ENCODE results near the gene FOXJ3. TPM values are rescaled to one million over a fixed set of nuclear protein-coding genes. Genes with fewer than 3 reads are reported as not detected.
A peak's percentile ranks its signal among the peaks of the same experiment; 100 is the strongest.

Gene FOXJ3
- total RNA-seq, 1 donor from 2014 or later = 36.7 TPM

DNA sequence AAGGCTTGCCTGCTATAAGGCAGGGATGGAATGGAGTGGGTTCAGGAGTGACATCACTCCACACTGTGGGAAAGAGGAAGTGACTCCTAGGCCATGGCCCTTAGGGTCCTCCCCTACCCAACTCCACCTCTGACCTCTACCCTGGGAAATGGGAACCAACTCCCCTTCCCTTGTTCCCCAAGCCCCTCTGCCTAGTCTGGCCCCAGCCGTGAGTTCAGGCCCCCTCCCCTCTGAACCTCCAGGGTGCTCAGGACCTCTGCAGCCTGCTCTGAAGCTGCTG is 166.7 kb downstream of the FOXJ3 start:
- DNase-seq (ENCODE audit: low read depth) = no peak

DNA sequence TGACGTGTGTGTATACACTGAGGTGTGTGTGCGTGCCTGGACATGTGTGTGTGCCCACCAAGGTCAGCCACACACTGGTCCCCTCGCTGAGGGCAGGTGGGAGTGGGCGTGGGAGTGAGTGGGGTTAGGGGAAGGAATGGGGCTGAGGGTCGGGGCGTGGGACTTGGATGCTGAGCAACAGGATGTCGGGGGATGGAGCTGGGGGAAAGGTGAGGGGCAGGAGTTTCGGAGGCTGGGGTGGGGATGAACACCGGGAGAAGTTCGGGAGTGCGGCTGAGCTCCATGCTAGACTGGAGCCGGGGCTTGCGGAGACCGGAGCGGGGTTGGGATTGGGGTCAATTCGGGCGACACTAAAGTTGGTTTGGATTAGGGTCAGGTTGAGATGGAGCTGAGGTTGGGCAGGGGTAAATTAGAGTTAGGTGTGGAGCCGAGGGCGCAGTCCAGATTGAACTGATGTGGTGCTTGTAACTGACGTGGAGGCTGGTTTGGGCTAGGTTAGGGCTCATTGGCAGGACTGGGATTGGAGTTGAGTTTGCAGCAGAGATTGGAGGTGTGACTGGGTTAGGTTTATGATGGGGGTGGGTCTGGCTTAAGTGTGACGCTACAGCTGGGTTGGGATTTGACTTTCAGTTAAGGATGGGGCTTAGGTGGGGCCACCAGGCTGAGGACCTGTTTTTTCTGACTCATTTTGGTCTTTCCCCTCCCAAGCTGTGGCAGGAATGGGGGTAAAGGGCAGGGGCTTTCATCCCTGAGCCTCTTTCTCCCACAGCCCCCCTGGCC is 167.2 kb downstream of the FOXJ3 start:
- DNase-seq (ENCODE audit: low read depth) = no peak

DNA sequence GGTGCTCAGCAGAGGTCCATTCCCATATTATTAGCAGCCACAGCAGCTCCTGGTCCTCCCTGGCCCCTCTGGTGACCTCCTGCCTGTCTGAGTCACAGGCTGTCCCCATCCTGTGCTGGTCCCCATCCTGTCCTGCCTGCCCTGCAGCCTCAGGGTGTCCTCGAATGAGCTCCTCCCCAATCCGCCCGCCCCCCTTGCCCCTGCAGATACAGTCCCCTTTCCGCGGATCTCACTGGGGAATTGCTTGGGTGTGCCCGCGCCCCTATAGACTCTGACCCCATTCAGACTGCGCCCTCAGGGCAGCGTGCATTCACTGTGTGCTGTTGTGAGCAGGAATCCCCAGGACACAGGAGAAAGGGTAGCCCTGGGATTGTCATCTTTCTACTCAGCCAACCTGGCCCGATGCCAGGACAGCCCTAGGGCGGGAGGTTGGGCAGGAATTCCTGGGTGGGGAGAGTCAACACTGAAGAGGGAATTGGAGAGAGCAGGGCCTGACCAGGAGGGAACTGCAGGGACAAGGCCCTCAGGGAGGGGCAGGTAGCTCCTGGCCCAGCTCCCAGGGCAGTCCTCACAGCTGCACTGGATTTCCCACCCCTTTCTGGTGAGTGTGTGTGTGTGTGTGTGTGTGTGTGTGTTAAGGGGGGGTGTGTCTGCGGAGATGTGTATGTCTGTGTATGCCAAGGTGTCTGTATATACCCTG is 169.4 kb downstream of the FOXJ3 start:
- DNase-seq (ENCODE audit: low read depth) = peak; percentile 78

DNA sequence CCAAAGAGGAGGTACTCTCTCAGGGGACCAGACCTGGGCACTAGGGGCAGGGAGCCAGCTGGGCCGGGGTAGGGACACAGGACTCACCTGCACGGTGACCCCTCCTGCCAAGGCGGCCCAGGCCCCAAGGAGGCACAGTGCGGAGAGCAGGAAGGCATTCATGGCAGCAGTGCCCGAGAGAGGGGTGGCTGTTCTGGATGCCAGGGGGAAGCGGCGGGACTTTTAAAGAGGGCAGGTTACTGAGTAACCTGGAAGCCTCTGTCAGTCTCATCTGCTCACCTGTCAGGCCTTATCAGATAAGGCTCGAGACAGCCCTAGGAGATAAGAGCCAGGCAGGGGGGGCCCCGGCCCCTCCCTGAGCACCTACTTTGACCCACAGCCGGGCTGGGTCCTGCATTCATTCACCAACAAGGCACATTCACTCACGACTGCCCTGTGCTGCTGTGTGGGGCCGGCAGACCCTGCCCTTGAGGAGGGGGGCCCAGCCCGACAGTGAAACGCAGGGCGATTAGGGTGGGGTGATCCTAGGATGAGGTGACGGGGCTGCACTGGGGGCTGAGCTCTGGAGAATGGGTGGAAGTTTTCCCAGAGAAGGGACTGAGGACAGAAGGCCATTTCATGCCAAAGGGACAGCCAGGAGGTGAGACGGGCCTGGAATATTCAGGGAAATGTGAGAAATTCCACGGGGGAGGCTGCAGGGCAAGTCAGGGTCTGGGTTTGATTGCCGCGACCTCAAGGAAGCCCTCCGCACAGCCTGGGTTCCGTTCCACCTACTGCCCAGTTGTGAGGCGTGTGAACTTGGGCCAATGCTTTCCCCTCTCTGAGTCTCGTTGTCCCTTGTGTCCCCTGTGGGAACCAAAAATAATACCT is 170.2 kb downstream of the FOXJ3 start, which contains the start of gene GUCA2A:
Gene GUCA2A, minus strand, starts transcription at position 195 of the 870 bp plus-strand sequence. Its CDS starts 33 bp downstream, at position 162.
- no peak for DNase-seq (ENCODE audit: low read depth)

DNA sequence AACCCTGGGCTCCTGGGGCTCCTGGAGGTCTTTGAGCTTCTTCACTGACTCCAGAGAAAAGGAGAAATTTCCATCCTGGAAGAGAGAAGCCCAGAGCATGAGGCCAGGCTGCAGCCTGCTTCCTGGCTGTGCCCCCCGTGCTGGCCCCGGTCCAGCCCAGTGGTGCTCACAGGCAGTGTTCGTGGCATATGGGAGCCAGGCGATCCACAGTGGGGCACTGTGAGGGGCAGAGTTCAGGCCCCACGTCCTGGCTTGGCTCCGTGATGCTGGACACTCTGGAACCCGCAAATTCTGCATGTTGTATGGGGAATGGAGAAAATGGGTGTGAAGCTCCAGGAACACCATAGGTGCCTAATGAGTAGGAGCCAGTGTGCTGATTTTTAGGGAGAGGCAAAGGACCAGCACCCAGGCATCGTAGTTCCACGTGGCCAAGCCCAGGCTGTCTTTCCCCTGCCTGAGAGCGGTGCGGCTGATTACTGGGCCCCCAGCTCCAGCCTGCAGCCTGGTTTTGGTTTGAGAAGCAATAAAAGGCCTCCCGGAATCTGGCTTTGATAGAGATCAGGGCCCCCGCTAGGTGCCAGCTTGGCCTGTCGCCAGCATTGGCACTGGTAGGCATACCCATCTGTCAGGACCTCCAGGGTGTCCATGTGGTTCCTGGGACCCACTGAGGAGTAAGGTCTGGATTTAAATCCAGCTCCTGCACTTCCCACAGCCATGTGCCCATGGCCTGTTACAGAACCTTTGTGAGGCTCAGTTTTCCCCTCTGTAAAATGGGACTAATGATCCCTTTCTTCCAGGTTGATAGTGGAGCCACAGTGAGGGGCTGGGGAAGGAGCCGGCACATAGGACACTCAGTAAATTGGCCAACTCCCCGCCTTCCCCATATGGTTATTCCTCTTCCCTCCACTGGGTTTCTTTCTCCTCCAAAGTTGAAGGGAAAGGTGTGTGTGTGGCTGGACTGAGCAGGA is 171.2 kb downstream of the FOXJ3 start:
- no peak for DNase-seq (ENCODE audit: low read depth)

DNA sequence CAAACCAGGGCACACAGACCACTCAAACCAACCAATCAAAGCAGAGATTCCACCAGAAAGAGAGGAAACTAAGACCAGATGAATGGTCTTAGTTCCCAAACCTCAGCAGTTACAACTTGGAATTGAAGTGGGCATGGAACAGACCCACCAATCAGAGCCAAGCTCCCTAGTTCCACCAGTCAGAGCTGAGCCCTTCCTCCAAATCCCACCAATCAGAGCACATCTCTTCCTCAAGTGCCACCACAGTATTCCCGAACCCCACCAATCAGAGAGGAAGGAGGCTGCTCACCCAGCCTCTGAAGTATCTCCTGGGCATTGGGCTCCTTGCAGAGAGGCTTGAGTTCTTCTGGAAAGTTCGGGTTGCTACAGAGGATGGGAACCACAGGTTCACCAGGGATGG is 171.9 kb downstream of the FOXJ3 start:
- DNase-seq (ENCODE audit: low read depth) = no peak

DNA sequence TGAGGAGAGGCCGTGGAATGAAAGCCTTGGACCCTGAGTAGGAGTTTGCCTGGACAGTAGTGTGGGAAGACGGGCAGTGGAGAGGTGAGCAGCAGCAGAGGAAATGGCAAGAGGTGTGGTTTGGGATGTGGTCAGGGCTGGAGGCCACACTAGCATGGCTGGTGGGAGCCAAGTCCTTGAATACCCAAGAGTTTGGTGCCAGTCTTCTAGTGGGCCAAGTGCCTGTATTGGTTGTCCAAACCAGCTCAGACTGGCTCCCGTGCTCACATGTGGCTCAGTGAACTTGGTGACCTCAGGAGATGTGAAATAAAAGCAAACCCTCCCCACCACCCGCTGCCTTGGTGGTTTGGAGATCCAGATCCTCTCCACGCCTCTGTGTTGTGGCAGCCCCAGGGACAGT is 172.9 kb downstream of the FOXJ3 start:
- no peak for DNase-seq (ENCODE audit: low read depth)

DNA sequence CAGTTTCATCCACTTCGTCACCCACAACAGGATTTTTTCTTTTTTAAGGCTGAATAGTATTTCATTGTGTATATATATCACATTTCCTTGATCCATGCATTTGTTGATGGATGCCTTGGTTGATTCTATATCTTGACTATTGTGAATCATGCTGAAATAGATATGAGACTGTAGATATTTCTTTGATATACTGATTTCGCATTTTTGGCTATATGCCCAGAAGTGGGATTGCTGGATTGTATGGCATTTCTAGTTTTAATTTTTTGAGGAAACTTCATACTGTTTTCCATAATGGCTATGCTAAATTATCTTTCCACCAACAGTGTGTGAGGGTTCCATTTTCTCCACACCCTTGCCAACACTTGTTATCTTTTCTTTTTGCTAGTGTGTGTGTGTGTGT is 176.8 kb downstream of the FOXJ3 start:
- DNase-seq (ENCODE audit: low read depth) = no peak

DNA sequence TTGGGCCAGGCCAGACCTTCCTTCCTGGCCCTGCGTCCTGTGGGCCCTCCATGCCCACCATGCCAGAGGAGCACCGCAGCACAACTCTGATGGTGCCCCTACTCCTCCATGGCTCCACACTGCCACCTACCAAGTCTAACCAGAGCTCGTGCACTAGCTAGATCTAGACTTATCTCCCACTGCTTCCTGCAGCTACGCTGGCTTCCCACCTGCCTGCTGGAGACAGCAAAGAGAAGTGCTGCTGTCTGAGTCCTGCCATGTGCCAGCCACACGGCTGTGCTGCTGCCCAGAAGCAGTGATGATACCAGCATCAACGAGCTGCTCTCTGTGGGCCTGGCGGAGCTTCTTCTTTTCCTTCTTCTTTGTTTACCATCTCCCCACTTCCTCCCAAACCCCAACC is 177.4 kb downstream of the FOXJ3 start:
- DNase-seq (ENCODE audit: low read depth) = no peak

DNA sequence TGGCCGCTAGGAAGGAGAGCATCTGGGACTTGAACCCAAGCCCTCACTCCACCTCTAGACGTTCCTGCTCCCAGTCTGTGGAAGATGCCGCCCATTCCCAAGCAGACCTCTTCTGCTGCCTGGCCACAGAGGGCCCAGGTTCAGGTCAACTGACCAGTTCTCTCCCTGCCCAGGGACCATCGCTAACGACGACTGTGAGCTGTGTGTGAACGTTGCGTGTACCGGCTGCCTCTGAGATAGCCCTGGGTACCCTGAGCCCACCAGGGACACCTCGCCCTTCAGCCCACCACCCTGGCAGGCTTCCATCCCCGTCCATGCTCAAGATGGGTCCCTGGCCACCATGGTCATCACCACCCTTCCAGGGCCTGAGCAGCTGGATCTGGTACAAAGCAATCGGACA is 179.7 kb downstream of the FOXJ3 start:
- DNase-seq (ENCODE audit: low read depth) = no peak

DNA sequence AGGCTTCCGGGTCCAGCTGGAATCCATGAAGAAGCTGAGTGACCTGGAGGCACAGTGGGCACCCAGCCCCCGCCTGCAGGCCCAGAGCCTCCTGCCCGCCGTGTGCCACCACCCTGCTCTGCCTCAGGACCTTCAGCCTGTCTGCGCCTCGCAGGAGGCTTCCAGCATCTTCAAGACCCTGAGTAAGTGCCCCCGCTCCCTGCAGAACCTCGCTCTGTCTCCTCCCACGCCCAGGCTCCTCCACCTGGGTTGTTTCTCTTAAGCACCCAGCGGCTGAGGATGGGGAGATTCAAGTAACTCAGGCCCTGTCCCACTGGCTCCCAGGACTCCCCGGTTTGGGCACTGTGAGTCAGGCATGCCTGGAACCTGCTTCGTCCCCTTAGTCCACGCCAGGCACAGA is 180.3 kb downstream of the FOXJ3 start:
- DNase-seq (ENCODE audit: low read depth) = no peak

DNA sequence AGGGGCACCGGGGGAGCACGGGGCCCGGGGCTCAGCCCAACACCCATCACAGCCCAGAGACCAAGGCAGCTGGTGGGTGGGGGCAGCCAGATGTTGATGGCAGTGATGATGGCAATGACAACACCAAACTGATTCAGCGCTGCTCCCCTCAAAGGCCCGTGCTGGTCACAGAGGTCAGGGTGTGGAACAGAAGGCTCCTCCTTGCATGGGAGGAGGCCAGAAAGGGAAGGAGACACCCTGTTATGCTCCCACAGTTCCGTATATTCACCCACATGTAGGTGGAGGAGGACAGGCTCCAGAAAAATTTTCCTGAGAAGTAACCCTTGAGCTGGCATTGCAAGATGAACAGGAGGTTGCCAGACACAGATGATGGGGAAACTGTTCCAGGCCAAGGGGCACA is 181.4 kb downstream of the FOXJ3 start:
- no peak for DNase-seq (ENCODE audit: low read depth)

DNA sequence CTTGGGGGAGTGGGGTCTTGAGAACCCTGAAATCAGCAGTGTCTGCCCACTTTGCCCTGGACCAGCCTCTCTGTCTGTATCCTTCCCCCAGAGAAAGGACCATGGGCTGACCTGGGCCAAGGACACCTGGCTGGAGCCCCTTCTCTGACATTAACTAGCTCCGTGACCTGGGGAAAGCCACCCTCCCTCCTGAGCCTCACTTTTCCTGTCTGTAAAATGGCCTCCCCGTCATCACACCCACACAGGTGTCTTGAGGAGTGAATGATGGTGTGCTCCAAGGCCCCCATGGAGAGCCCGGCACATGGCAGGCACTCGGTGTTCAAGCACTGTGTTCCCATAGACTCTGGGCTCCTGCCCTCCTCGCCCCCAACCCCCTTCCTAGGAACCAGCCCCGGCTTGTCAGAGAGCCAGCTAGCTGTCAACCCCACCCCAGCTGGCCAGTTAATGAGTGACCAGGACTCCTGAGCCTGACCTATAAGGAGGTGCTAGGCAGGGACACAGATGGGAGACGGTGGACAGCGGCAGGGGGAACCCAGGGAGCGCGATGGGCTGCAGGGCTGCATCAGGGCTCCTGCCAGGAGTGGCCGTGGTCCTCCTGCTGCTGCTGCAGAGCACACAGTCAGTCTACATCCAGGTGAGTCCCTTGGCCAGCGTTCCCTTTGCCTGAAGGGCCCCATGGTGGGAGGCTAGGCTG is 182.0 kb downstream of the FOXJ3 start, which contains the start of gene GUCA2B:
Gene GUCA2B, plus strand, starts transcription at position 504 of the 694 bp plus-strand sequence. Its CDS starts 41 bp downstream, at position 545.
- no peak for DNase-seq (ENCODE audit: low read depth)

DNA sequence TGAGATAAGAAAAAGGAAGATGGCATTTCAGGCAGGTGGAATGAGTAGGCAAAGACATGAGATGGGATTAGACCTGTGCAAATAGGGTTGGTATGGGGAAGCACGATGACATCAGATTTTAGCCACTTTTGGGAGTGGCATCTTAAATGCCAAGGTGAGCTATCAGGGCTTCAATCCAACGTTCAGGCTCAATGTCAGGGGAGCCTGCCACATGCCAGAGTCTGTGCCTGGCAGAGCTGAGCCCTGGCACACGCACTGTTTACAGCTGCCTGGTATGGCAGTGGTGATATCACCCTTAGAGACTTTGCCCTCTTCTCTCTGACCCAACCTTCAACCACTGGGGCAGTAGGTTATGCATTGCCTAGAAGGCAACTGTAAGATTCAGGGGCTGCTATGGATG is 182.9 kb downstream of the FOXJ3 start:
- DNase-seq (ENCODE audit: low read depth) = no peak

DNA sequence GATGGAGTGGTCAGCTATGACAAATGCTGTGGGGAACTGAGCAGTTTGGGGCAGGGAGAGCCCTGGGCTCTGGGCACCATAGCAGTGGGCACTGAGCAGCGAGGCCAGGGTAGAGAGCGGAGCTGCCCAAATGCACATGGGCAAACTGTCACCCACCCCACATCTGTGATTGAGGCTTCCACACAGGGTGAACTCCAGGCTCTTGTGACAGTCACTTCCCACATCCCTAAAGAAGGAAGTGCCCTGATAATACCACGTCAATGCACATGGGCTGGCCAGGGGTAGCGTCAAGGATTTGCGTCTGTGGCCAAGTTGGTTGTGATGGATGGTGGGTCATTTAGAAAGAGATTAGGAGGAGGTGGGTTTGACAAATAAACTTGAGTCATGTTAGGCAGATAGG is 184.4 kb downstream of the FOXJ3 start:
- DNase-seq (ENCODE audit: low read depth) = no peak

DNA sequence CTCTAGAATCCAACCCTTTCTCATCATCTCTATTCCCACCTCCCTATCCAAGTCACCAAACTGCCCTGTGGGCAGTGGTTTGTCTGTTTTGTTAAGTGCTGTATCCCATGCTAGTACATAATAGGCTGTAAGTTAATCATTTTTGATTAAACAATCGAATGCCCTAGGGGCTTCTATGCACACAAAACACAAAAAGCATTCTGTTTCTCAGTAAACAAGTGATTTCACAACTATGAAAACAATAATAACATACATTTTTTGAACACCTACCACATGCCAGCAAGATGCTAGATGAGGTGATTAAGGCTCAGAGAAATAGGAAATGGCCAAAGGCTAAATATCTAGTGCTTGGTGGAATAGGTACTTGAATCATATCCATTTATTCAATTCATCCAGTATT is 186.9 kb downstream of the FOXJ3 start:
- DNase-seq (ENCODE audit: low read depth) = peak; percentile 50

DNA sequence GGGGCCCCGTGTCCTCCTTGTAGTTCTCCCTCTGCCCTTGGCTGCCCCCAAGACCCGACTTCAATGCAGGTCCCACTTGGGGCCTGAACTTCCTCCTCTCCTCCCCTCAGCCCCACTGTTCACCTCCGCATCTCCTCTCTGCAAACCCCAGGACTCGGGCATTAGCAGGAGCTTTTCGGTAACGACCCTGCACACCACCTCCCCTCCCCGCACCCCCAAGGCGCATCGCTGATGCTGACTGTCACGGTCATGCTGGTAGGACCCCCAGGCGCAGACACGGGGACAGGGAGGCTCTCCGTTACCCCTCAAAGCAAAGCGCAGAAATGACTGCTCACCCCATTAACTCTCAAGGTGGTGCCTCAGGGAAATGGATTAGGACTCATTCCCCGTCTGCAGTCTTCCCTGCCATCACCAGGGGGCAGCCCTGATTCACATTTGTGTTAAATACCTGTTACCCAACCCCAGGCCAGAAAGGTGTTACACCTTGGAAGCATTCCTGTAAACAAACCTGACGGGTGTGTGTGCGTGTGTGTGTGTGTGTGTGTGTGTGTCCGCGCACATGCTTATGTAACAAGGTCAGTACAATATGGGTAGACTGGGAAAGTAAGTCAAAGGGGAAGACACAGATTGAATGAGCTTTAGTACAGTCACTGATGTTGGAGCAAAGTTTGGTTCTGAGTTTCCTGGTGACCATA is 188.3 kb downstream of the FOXJ3 start:
- peak; percentile 66 for DNase-seq (ENCODE audit: low read depth)

DNA sequence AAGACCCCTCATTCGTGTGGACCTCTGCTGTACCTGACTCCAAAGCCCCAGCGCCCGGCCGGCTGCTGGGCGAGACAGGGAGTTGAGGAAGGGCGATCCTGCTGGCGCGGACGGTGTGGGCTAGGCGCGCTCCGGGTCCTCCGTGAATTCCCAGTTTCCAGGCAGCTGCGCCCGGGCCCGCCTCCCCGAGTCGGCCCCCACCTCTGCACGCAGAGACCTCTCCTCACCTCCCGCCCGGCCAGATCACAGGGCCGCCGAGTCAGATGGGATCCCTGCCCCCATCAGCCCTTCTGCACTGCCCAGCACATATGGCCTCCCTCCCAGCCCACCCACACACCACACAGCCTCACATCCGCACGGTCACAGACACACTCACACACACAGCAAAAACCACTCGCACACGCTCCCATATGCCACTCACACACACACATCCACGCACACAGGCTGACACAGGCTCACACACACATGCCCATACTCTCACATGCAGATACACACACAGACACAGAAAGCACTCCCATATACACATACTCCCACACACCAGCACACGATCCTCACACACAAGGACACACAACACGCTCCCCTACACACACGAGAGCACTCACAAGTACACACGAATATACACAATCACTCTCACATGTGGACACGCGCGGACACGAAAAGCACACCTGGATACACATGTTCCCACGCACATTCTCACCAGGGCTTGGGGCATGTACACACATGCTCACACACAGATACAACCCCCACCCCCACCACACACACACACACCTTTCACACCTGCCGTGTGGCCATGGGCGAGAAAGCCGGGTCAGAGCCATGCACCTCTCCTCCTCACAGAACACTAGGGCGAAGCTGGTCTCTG is 189.0 kb downstream of the FOXJ3 start:
- no peak for DNase-seq (ENCODE audit: low read depth)

DNA sequence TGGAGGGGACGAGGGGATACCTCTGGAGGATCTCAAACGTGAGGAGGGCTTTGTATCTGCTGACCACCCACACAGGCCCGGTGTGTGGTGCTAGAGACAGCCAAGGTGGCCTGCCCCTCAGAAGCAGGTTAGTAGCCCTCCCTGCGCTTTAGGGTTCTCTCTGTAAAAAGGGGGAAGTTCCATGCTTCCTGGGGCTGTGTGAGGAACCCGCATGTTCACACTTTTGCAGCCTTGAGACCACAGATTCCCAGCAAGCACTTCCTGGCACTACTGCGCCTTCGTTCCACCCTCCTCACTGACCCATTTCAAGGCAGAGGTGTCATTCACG is 189.7 kb downstream of the FOXJ3 start:
- no peak for DNase-seq (ENCODE audit: low read depth)
